CD8-positive, alpha-beta memory T cell (primary cell): ENCODE data around the gene SETD2. TPM values are rescaled to one million over a fixed set of nuclear protein-coding genes. Genes with fewer than 3 reads are reported as not detected.

Experiments
- CTCF ChIA-PET: fragments of 350-600 bp; sonication (Branson Sonifier 250); formaldehyde crosslinking; loops from one replicate; lab custom pipeline; 2021; ENCODE audit warnings: antibody characterized with exemption; lab: Charles Lee
- POLR2A ChIA-PET: fragments of 350-600 bp; sonication (Branson Sonifier 250); formaldehyde crosslinking; loops from one replicate; lab custom pipeline; 2021; ENCODE audit warnings: antibody characterized with exemption; lab: Charles Lee
- DNase-seq, 5 donors: peaks; one replicate each; pipeline versions ENCODE4 v3.0.0 to v3.0.0-alpha.2; 2020 to 2022; ENCODE audit warnings: mixed read lengths in 1 of 5
- H3K27ac ChIP-seq: one replicate; pipeline ENCODE4 v1.7.0; 2013; ENCODE audit warnings: low read depth, mild to moderate bottlenecking, low read length, moderate library complexity
- H3K27me3 ChIP-seq: 2 replicates; pipeline ENCODE4 v1.7.0; 2013; ENCODE audit warnings: low read length, mild to moderate bottlenecking; ENCODE audit not compliant: insufficient read depth, poor library complexity, severe bottlenecking
- H3K36me3 ChIP-seq: 2 replicates; pipeline ENCODE4 v1.7.0; 2013; ENCODE audit warnings: mild to moderate bottlenecking, low read length, moderate library complexity; ENCODE audit not compliant: insufficient read depth
- H3K4me1 ChIP-seq: 2 replicates; pipeline ENCODE4 v1.7.0; 2013; ENCODE audit warnings: mild to moderate bottlenecking, low read length, moderate library complexity; ENCODE audit not compliant: insufficient read depth
- H3K4me3 ChIP-seq: 2 replicates; pipeline ENCODE4 v1.7.0; 2013; ENCODE audit warnings: mild to moderate bottlenecking, low read length
- H3K9me3 ChIP-seq: 2 replicates; pipeline ENCODE4 v1.7.0; 2013; ENCODE audit warnings: mild to moderate bottlenecking, low read length
- H3K27ac Mint-ChIP-seq, 8 donors: one replicate each; pipeline ENCODE4 v1.8.0; 2020 to 2021; ENCODE audit warnings: mixed read lengths in 8 of 8, mild to moderate bottlenecking in 6 of 8, inconsistent platforms in 3 of 8, moderate library complexity in 3 of 8
- H3K27me3 Mint-ChIP-seq, 2 donors: one replicate each; pipeline ENCODE4 v1.8.0; 2020 to 2021; ENCODE audit warnings: mixed read lengths in 2 of 2, mild to moderate bottlenecking in 1 of 2, moderate library complexity in 1 of 2
- H3K36me3 Mint-ChIP-seq, 3 donors: one replicate each; pipeline ENCODE4 v1.8.0; 2020 to 2021; ENCODE audit warnings: mixed read lengths in 3 of 3, inconsistent platforms in 1 of 3, mild to moderate bottlenecking in 1 of 3
- H3K4me1 Mint-ChIP-seq, 3 donors: one replicate each; pipeline ENCODE4 v1.8.0; 2020 to 2021; ENCODE audit warnings: mixed read lengths in 3 of 3, inconsistent platforms in 1 of 3, mild to moderate bottlenecking in 1 of 3
- H3K4me3 Mint-ChIP-seq, 7 donors: one replicate each; pipeline ENCODE4 v1.8.0; 2020 to 2021; ENCODE audit warnings: mixed read lengths in 7 of 7, mild to moderate bottlenecking in 6 of 7, moderate library complexity in 4 of 7, inconsistent platforms in 2 of 7
- H3K9me3 Mint-ChIP-seq, 5 donors: one replicate each; pipeline ENCODE4 v1.8.0; 2020 to 2022; ENCODE audit warnings: mixed read lengths in 5 of 5, mild to moderate bottlenecking in 3 of 5, moderate library complexity in 2 of 5, inconsistent platforms in 1 of 5
- polyA plus RNA-seq: library from polyadenylated mRNA; unstranded; fragments of 300-500 nt; fragmentation: Illumina TruSeq; gene quantifications from one replicate; pipeline ENCODE4 v1.2.3, GENCODE V29; 2021
- total RNA-seq, 2 experiments: library from RNA; stranded (reverse); gene quantifications; one replicate each; pipeline ENCODE4 v1.2.3, GENCODE V29; 2021

Gene SETD2
- total and polyA plus RNA-seq, 3 experiments from 2014 or later, result 30.2 to 32.8 (median 32.4) TPM

DNA sequence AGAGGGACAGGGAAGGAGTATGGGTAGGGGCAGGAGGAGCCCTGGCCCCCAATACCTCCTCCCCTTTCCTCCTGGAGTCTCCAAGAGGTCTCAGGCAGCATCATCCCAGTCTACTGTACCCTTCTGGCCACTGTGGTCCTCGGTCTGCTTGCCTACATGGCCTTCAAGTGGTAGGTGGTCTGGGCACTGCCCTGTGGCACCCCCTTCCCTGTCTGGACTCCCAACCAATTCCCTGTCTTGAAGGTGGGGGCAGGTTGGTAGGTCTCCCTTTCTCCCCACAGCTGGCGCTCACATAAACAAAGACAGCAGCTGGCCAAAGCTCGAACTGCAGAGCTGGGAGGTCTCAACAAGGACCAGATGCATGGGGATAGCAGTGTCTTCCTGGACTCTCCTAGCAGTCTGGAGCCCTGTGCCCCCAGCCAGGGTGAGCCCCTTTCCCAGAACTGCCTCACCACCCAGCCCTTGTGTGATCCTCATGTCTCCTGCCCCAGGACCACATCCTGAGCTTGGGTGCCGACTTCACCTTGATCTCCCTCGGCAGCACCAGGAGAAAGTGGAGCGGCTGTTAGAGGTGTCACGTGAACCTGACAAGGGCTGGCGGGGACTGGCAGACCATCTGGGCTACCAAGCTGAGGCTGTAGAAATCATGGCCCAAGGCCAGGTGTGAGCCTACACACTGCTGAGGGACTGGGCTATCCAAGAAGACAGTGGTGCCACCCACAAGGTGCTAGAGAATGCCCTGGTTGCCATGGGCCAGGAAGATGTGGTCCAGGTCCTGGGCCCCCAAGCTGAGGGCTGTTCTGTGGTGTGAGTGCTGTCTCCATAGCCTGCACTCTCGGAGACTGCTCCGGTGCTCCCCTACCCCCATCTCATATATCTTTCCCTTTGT lies 151.3 kb downstream of the SETD2 start:
- Mint-ChIP-seq H3K27me3 (no peaks in the 10 kb centered on the region), H3K27ac (peak overlapping the region in 6 of 8 donors; percentile 18 to 93 (median 50)), H3K4me3 (no peak overlapping the region), H3K36me3 (peaks cover 0 to 50% (median 6%) of the 10 kb centered on the region in 3 donors), H3K4me1 (peaks cover 24 to 55% (median 28%) of the 10 kb centered on the region in 3 donors), H3K9me3 (no peaks in the 10 kb centered on the region)
- Histone ChIP-seq H3K27me3 (no peaks in the 10 kb centered on the region), H3K4me3 (no peak overlapping the region), H3K27ac (no peak overlapping the region), H3K36me3 (peaks cover 17% of the 10 kb centered on the region), H3K4me1 (peaks cover 11% of the 10 kb centered on the region), H3K9me3 (no peaks in the 10 kb centered on the region)
- POLR2A ChIA-PET, result interaction anchor here (1.2 kb wide), 1 partner anchor 65 kb away, joined by 4 read pairs; no protein-coding TSS in a partner anchor
- DNase-seq, result peak in 1 of 5 donors; percentile 42
- CTCF ChIA-PET, result no interaction called here

DNA sequence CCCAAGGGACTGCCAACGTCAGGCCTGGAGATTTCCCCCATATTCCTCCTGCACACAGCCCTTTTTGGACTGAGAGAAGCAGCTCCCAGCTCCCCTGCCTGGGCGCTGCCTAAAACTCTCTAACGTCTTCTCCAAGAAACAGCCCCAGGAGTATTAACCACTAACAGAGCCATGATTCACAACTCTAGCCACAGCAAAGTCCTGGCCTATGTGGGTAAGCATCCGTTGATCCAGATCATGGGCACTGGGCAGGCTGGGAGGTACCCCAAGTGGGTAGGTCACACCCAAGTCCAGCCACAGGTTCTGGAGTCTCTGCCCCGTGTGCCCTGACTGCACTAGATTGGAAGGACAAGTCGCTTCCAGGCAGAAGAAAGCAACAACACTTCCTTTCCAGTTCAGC lies 152.5 kb downstream of the SETD2 start:
- peak overlapping the region; percentile 18 to 89 (median 61) for H3K27ac Mint-ChIP-seq
- Histone ChIP-seq H3K27ac (no peak overlapping the region), H3K4me3 (no peak overlapping the region), H3K36me3 (peaks cover 13% of the 10 kb centered on the region), H3K9me3 (no peaks in the 10 kb centered on the region), H3K4me1 (no peaks in the 10 kb centered on the region), H3K27me3 (no peaks in the 10 kb centered on the region)
- H3K4me1 Mint-ChIP-seq, result peaks cover 12 to 43% (median 16%) of the 10 kb centered on the region in 3 donors
- ChIA-PET CTCF (interaction anchor here (1.1 kb wide), 1 partner anchor 58 kb away, joined by 3 read pairs; no protein-coding TSS in a partner anchor), POLR2A (interaction anchor here (1.2 to 1.3 kb wide), 2 partner anchors 32 to 64 kb away, joined by 3 to 4 read pairs; partner anchors contain the start of gene NBEAL2)
- H3K36me3 Mint-ChIP-seq, result peaks cover 0 to 49% (median 0%) of the 10 kb centered on the region in 3 donors
- no peak for DNase-seq
- peak overlapping the region in 2 of 7 donors; percentile 3 to 29 for H3K4me3 Mint-ChIP-seq
- H3K9me3 Mint-ChIP-seq, result no peaks in the 10 kb centered on the region
- no peaks in the 10 kb centered on the region for H3K27me3 Mint-ChIP-seq

- no peaks in the 10 kb centered on the region for H3K9me3 ChIP-seq
- no peak overlapping the region for H3K4me3 ChIP-seq
- Mint-ChIP-seq H3K27me3 (no peaks in the 10 kb centered on the region), H3K4me1 (peaks cover 9 to 38% (median 12%) of the 10 kb centered on the region in 3 donors), H3K27ac (peak overlapping the region; percentile 54 to 89 (median 78)), H3K36me3 (peaks cover 0 to 49% (median 0%) of the 10 kb centered on the region in 3 donors), H3K9me3 (no peaks in the 10 kb centered on the region), H3K4me3 (peak overlapping the region in 3 of 7 donors; percentile 29 to 71 (median 32))
- no peaks in the 10 kb centered on the region for H3K4me1 ChIP-seq
- POLR2A ChIA-PET, result interaction anchor here (1.2 to 1.3 kb wide), 2 partner anchors 31 to 64 kb away, joined by 3 to 4 read pairs; partner anchors contain the start of gene NBEAL2
- no peak overlapping the region for H3K27ac ChIP-seq
- peaks cover 18% of the 10 kb centered on the region for H3K36me3 ChIP-seq
- no peak for DNase-seq
- no peaks in the 10 kb centered on the region for H3K27me3 ChIP-seq
- CTCF ChIA-PET, result interaction anchor here (1.1 kb wide), 1 partner anchor 58 kb away, joined by 3 read pairs; no protein-coding TSS in a partner anchor
These were observed 153.0 kb downstream of the SETD2 start for GRCh38 chr3:47010910-47011309.

GRCh38 chr3:47010111-47010712 lies 153.7 kb downstream of the SETD2 start:
- peaks cover 9 to 35% (median 9%) of the 10 kb centered on the region in 3 donors for H3K4me1 Mint-ChIP-seq
- peak overlapping the region; percentile 58 to 86 (median 78) for H3K27ac Mint-ChIP-seq
- H3K27me3 Mint-ChIP-seq, result no peaks in the 10 kb centered on the region
- Histone ChIP-seq H3K27me3 (no peaks in the 10 kb centered on the region), H3K4me1 (no peaks in the 10 kb centered on the region), H3K9me3 (no peaks in the 10 kb centered on the region), H3K4me3 (no peak overlapping the region), H3K27ac (no peak overlapping the region), H3K36me3 (peaks cover 19% of the 10 kb centered on the region)
- POLR2A ChIA-PET, result interaction anchor here (0.6 to 2.3 kb wide), 4 partner anchors 30 to 49 kb away, joined by 3 to 11 read pairs (median 6); partner anchors contain the start of genes CCDC12 and NBEAL2
- CTCF ChIA-PET, result interaction anchor here (1.1 to 1.3 kb wide), 3 partner anchors 9 to 313 kb away, joined by 3 to 4 read pairs (median 3); no protein-coding TSS in a partner anchor
- peaks cover 0 to 50% (median 0%) of the 10 kb centered on the region in 3 donors for H3K36me3 Mint-ChIP-seq
- peak overlapping the region; percentile 34 to 87 (median 71) for H3K4me3 Mint-ChIP-seq
- peak in 1 of 5 donors; percentile 48 for DNase-seq
- H3K9me3 Mint-ChIP-seq, result no peaks in the 10 kb centered on the region

GRCh38 chr3:47009225-47010110 lies 154.4 kb downstream of the SETD2 start:
- Mint-ChIP-seq H3K4me3 (peak overlapping the region; percentile 45 to 85 (median 71)), H3K27me3 (no peaks in the 10 kb centered on the region), H3K27ac (peak overlapping the region; percentile 60 to 94 (median 82)), H3K4me1 (peaks cover 7 to 33% (median 9%) of the 10 kb centered on the region in 3 donors), H3K36me3 (peaks cover 0 to 51% (median 0%) of the 10 kb centered on the region in 3 donors), H3K9me3 (no peaks in the 10 kb centered on the region)
- CTCF ChIA-PET, result interaction anchor here (0.6 to 1.3 kb wide), 5 partner anchors 9 to 314 kb away, joined by 3 to 4 read pairs (median 3); no protein-coding TSS in a partner anchor
- no peaks in the 10 kb centered on the region for H3K4me1 ChIP-seq
- no peak overlapping the region for H3K27ac ChIP-seq
- peak; percentile 49 to 91 (median 82) for DNase-seq
- POLR2A ChIA-PET, result interaction anchor here (0.6 to 2.3 kb wide), 7 partner anchors 22 to 273 kb away, joined by 3 to 11 read pairs (median 3); partner anchors contain the start of genes CCDC12, KIF9, KLHL18 and NBEAL2
- peak overlapping the region; percentile 26 for H3K4me3 ChIP-seq
- no peaks in the 10 kb centered on the region for H3K27me3 ChIP-seq
- H3K9me3 ChIP-seq, result no peaks in the 10 kb centered on the region
- peaks cover 23% of the 10 kb centered on the region for H3K36me3 ChIP-seq

- Histone ChIP-seq H3K27ac (no peak overlapping the region), H3K9me3 (no peaks in the 10 kb centered on the region), H3K36me3 (peaks cover 29% of the 10 kb centered on the region), H3K4me1 (no peaks in the 10 kb centered on the region), H3K27me3 (no peaks in the 10 kb centered on the region), H3K4me3 (peak overlapping the region; percentile 26)
- Mint-ChIP-seq H3K9me3 (no peaks in the 10 kb centered on the region), H3K36me3 (peaks cover 0 to 51% (median 0%) of the 10 kb centered on the region in 3 donors), H3K27me3 (no peaks in the 10 kb centered on the region), H3K4me1 (peaks cover 6 to 30% (median 7%) of the 10 kb centered on the region in 3 donors), H3K4me3 (peak overlapping the region in 5 of 7 donors; percentile 36 to 63 (median 59)), H3K27ac (peak overlapping the region in 7 of 8 donors; percentile 17 to 79 (median 50))
- no peak for DNase-seq
- POLR2A ChIA-PET, result interaction anchor here (0.8 to 2.3 kb wide), 6 partner anchors 22 to 274 kb away, joined by 3 to 11 read pairs (median 4); partner anchors contain the start of genes CCDC12, KIF9, KLHL18 and NBEAL2
- CTCF ChIA-PET, result interaction anchor here (0.6 to 1.3 kb wide), 5 partner anchors 10 to 315 kb away, joined by 3 to 4 read pairs (median 3); no protein-coding TSS in a partner anchor
These were observed 155.1 kb downstream of the SETD2 start for GRCh38 chr3:47008851-47009224.
